GM23338 (cell line): ENCODE measurements around the gene PSMB7. TPM values are rescaled to one million over a fixed set of nuclear protein-coding genes. Genes with fewer than 3 reads are reported as not detected.
A peak's percentile ranks its signal among the peaks of the same experiment; 100 is the strongest.

Experiments used
- ATAC-seq: fragments of 200-7000 bp; cut with Tn5 transposase; 3 replicates; pipeline ENCODE4 v1.9.1; 2020
- DNase-seq: peaks from one replicate; pipeline ENCODE4 v3.0.0-alpha.2; 2015; ENCODE audit warnings: low spot score
- H2AFZ ChIP-seq: fragments of 200-600 bp; sonication (generic); 2 replicates; pipeline ENCODE4 v1.8.0; 2016; ENCODE audit warnings: antibody characterized with exemption, mild to moderate bottlenecking, moderate library complexity
- H3F3A ChIP-seq: fragments of 200-600 bp; sonication (generic); replicated peaks from 2 replicates; pipeline ENCODE4 v1.8.0; 2017; ENCODE audit warnings: antibody characterized with exemption, mixed run types, low read depth
- H3K27ac ChIP-seq: fragments of 200-600 bp; sonication (generic); 2 replicates; pipeline ENCODE4 v1.6.1; 2016; ENCODE audit warnings: low read depth
- H3K27me3 ChIP-seq: fragments of 200-600 bp; sonication (generic); 2 replicates; pipeline ENCODE4 v1.8.0; 2016; ENCODE audit warnings: mild to moderate bottlenecking, mixed run types, moderate library complexity; ENCODE audit not compliant: insufficient read depth
- H3K36me3 ChIP-seq: fragments of 200-600 bp; sonication (generic); 2 replicates; pipeline ENCODE4 v1.8.0; 2016; ENCODE audit warnings: mild to moderate bottlenecking; ENCODE audit not compliant: insufficient read depth
- H3K4me1 ChIP-seq: fragments of 200-600 bp; sonication (generic); 2 replicates; pipeline ENCODE4 v1.8.0; 2016; ENCODE audit warnings: mild to moderate bottlenecking, moderate library complexity; ENCODE audit not compliant: insufficient read depth
- H3K4me2 ChIP-seq: fragments of 200-600 bp; sonication (generic); 2 replicates; pipeline ENCODE4 v1.7.1; 2017; ENCODE audit warnings: mixed run types
- H3K4me3 ChIP-seq: fragments of 200-600 bp; sonication (generic); 2 replicates; pipeline ENCODE4 v1.6.1; 2016; ENCODE audit warnings: mixed run types
- H3K79me2 ChIP-seq: fragments of 200-600 bp; sonication (generic); replicated peaks from 2 replicates; pipeline ENCODE4 v1.8.0; 2017; ENCODE audit warnings: mild to moderate bottlenecking; ENCODE audit not compliant: insufficient read depth
- H3K9me2 ChIP-seq: fragments of 200-600 bp; sonication (generic); 2 replicates; pipeline ENCODE4 v1.8.0; 2017; ENCODE audit not compliant: insufficient read depth
- H4K20me1 ChIP-seq: fragments of 200-600 bp; sonication (generic); replicated peaks from 2 replicates; pipeline ENCODE4 v1.8.0; 2017; ENCODE audit warnings: mild to moderate bottlenecking; ENCODE audit not compliant: insufficient read depth
- H3K27ac Mint-ChIP-seq: 2 replicates; pipeline ENCODE4 v1.8.0; 2020; ENCODE audit warnings: inconsistent platforms, mild to moderate bottlenecking, moderate library complexity, mixed read lengths
- H3K27me3 Mint-ChIP-seq: 3 replicates; pipeline ENCODE4 v1.8.0; 2022; ENCODE audit warnings: low read depth, mild to moderate bottlenecking, moderate library complexity, mixed read lengths, inconsistent platforms; ENCODE audit not compliant: insufficient read depth, poor library complexity
- H3K36me3 Mint-ChIP-seq: 3 replicates; pipeline ENCODE4 v1.8.0; 2021; ENCODE audit warnings: low read depth, mild to moderate bottlenecking, inconsistent platforms, moderate library complexity, mixed read lengths
- H3K4me1 Mint-ChIP-seq: 3 replicates; pipeline ENCODE4 v1.8.0; 2020; ENCODE audit warnings: mild to moderate bottlenecking, inconsistent platforms, mixed read lengths
- H3K4me3 Mint-ChIP-seq: 3 replicates; pipeline ENCODE4 v1.8.0; 2021; ENCODE audit warnings: moderate library complexity, mild to moderate bottlenecking, inconsistent platforms, mixed read lengths
- H3K9me3 Mint-ChIP-seq: 3 replicates; pipeline ENCODE4 v1.8.0; 2020; ENCODE audit warnings: moderate library complexity, mild to moderate bottlenecking, inconsistent platforms, mixed read lengths
- CTCF ChIP-seq, 2 experiments: fragments of 200-600 bp in 1 of 2; sonication (generic) in 1 of 2; conservative IDR thresholded peaks; 2 replicates each; pipeline versions ENCODE4 v1.5.1 to v1.6.1; 2016 to 2017; ENCODE audit warnings: antibody characterized with exemption in 2 of 2, low read depth in 2 of 2, mild to moderate bottlenecking in 2 of 2, moderate library complexity in 1 of 2
- ETS1 ChIP-seq: IDR thresholded peaks from 2 replicates; pipeline ENCODE4 v1.6.1; 2016; ENCODE audit warnings: antibody characterized with exemption
- EZH2 ChIP-seq: fragments of 200-600 bp; sonication (generic); IDR thresholded peaks from one replicate; pipeline ENCODE4 v1.8.0; 2017; ENCODE audit warnings: antibody characterized with exemption, mild to moderate bottlenecking, low read depth; ENCODE audit not compliant: unreplicated experiment
- NANOG ChIP-seq: IDR thresholded peaks from 2 replicates; pipeline ENCODE4 v1.6.1; 2016; ENCODE audit warnings: antibody characterized with exemption, borderline replicate concordance
- POLR2AphosphoS5 ChIP-seq: IDR thresholded peaks from 2 replicates; pipeline ENCODE4 v1.6.1; 2016; ENCODE audit warnings: antibody characterized with exemption, low read depth
- STAT1 ChIP-seq: IDR thresholded peaks from one replicate; pipeline ENCODE4 v1.6.1; 2016; ENCODE audit warnings: antibody characterized with exemption; ENCODE audit not compliant: unreplicated experiment
- ZNF114 ChIP-seq: fragments of 250-450 bp; sonication (Bioruptor Pico); IDR thresholded peaks from 2 replicates; pipeline ENCODE4 v1.5.0; 2020; ENCODE audit warnings: mild to moderate bottlenecking, moderate library complexity
- ZNF331 ChIP-seq: fragments of 250-450 bp; sonication (Bioruptor Pico); IDR thresholded peaks from 2 replicates; pipeline ENCODE4 v1.5.0; 2020; ENCODE audit warnings: low read depth, mild to moderate bottlenecking, moderate library complexity
- polyA plus RNA-seq: library from polyadenylated mRNA; unstranded; fragments of >200 nt; fragmentation: Nextera tagmentation; extraction: Ambion mirVana; gene quantifications from 2 replicates; pipeline ENCODE4 v1.2.1, GENCODE V29; 2016
- total RNA-seq: library from RNA; depleted of rRNA; stranded (reverse); fragments of >200 nt; shearing (Covaris generic); gene quantifications from 2 replicates; pipeline ENCODE4 v1.2.3, GENCODE V29; 2014

PSMB7 gene
- total and polyA plus RNA-seq, 2 experiments from 2014 or later = 255 to 268 TPM

- H3K36me3 Mint-ChIP-seq = peaks cover 88% of the 10 kb centered on the region
- Histone ChIP-seq H3K27me3 (no peaks in the 10 kb centered on the region), H4K20me1 (peaks cover 37% of the 10 kb centered on the region), H3K79me2 (peaks cover 76% of the 10 kb centered on the region), H3K4me2 (no peak overlapping the region), H3K36me3 (peaks cover 61% of the 10 kb centered on the region), H3K9me2 (no peaks in the 10 kb centered on the region), H3K4me3 (no peak overlapping the region), H3F3A (peaks cover 5% of the 10 kb centered on the region; the same call in 1 of the 2 replicates), H3K27ac (no peak overlapping the region), H3K4me1 (peaks cover 6% of the 10 kb centered on the region; the same call in 1 of the 2 replicates), H2AFZ (no peak overlapping the region)
- peaks cover 5% of the 10 kb centered on the region; the same call in 2 of the 3 replicates for H3K4me1 Mint-ChIP-seq
- H3K27me3 Mint-ChIP-seq = peaks cover 7% of the 10 kb centered on the region
- ATAC-seq (no peak), DNase-seq (peak; percentile 38)
- H3K27ac Mint-ChIP-seq = no peak overlapping the region
- H3K9me3 Mint-ChIP-seq = no peaks in the 10 kb centered on the region
- TF ChIP-seq CTCF (conservative IDR thresholded peaks at IDR 0.05; ENCODE audit: low read depth in 2 of 2) (peak in 1 of 2 experiments; percentile 69; a peak in 3 of 4 replicates), NANOG (no peak)
- no peak overlapping the region for H3K4me3 Mint-ChIP-seq
Measured at GRCh38 chr9:124410321-124410913, 4.8 kb downstream of the PSMB7 start.

- ATAC-seq = no peak
- Histone ChIP-seq H3K27me3 (no peaks in the 10 kb centered on the region), H3K36me3 (peaks cover 61% of the 10 kb centered on the region), H3K9me2 (no peaks in the 10 kb centered on the region), H3F3A (peaks cover 5% of the 10 kb centered on the region; the same call in 1 of the 2 replicates), H3K27ac (no peak overlapping the region), H4K20me1 (peaks cover 40% of the 10 kb centered on the region), H3K4me3 (no peak overlapping the region), H3K79me2 (peaks cover 78% of the 10 kb centered on the region), H2AFZ (no peak overlapping the region), H3K4me2 (no peak overlapping the region), H3K4me1 (peaks cover 5% of the 10 kb centered on the region; the same call in 1 of the 2 replicates)
- peaks cover 4% of the 10 kb centered on the region; the same call in 2 of the 3 replicates for H3K4me1 Mint-ChIP-seq
- TF ChIP-seq STAT1 = no peak
- TF ChIP-seq ZNF331 (CRISPR knock-in tag) = no peak
- TF ChIP-seq ZNF114 = no peak
- peaks cover 2% of the 10 kb centered on the region for H3K27me3 Mint-ChIP-seq
- no peaks in the 10 kb centered on the region for H3K9me3 Mint-ChIP-seq
- no peak overlapping the region for H3K4me3 Mint-ChIP-seq
- DNase-seq = no peak
- peaks cover 86% of the 10 kb centered on the region for H3K36me3 Mint-ChIP-seq
- no peak overlapping the region for H3K27ac Mint-ChIP-seq
Measured at GRCh38 chr9:124409410-124409809, 5.8 kb downstream of the PSMB7 start.

GRCh38 chr9:124403246-124403645, 12.0 kb downstream of the PSMB7 start:
- Histone ChIP-seq H3K79me2 (peaks cover 95% of the 10 kb centered on the region), H3K9me2 (no peaks in the 10 kb centered on the region), H4K20me1 (peaks cover 44% of the 10 kb centered on the region), H3K27ac (no peak overlapping the region), H3K27me3 (no peaks in the 10 kb centered on the region), H3K4me1 (peaks cover 19% of the 10 kb centered on the region), H2AFZ (no peak overlapping the region), H3K4me3 (no peak overlapping the region), H3K36me3 (peaks cover 20% of the 10 kb centered on the region), H3K4me2 (no peak overlapping the region), H3F3A (0 out of 2 replicates have a peak, but pooled peaks cover 2% of the 10 kb centered on the region)
- Mint-ChIP-seq H3K36me3 (peaks cover 59% of the 10 kb centered on the region), H3K27me3 (peaks cover 8% of the 10 kb centered on the region), H3K9me3 (no peaks in the 10 kb centered on the region), H3K27ac (no peak overlapping the region), H3K4me1 (peaks cover 26% of the 10 kb centered on the region), H3K4me3 (no peak overlapping the region)
- no peak for ATAC-seq
- DNase-seq = no peak
- TF ChIP-seq ETS1 (no peak), POLR2AphosphoS5 (no peak), NANOG (no peak), ZNF114 (no peak), EZH2 (no peak)
